MG63 (cell line): ENCODE measurements around the gene TSC22D3. TPM values are rescaled to one million over a fixed set of nuclear protein-coding genes. Genes with fewer than 3 reads are reported as not detected.

Experiments used
- DNase-seq: peaks from one replicate; pipeline ENCODE4 v3.0.0-alpha.2; 2020
- H3K27me3 ChIP-seq: fragments of 250-450 bp; sonication (Bioruptor Pico); 2 replicates; pipeline ENCODE4 v1.5.1; 2020; ENCODE audit warnings: mild to moderate bottlenecking, moderate library complexity
- H3K36me3 ChIP-seq: fragments of 250-450 bp; sonication (Bioruptor Pico); 2 replicates; pipeline ENCODE4 v1.5.1; 2020; ENCODE audit warnings: mild to moderate bottlenecking, moderate library complexity
- H3K4me3 ChIP-seq: fragments of 250-450 bp; sonication (Bioruptor Pico); 2 replicates; pipeline ENCODE4 v1.5.1; 2020; ENCODE audit warnings: mild to moderate bottlenecking, moderate library complexity
- H3K9me3 ChIP-seq: fragments of 250-450 bp; sonication (Bioruptor Pico); 2 replicates; pipeline ENCODE4 v1.5.1; 2020; ENCODE audit warnings: mild to moderate bottlenecking, moderate library complexity
- total RNA-seq: library from RNA; depleted of rRNA; stranded (reverse); fragments of >200 nt; shearing (Covaris generic); gene quantifications from 2 replicates; pipeline ENCODE4 v1.2.3, GENCODE V29; 2014; ENCODE audit warnings: low replicate concordance

Gene TSC22D3
- total RNA-seq, 1 experiment from 2014 or later: 17.0 TPM

DNA sequence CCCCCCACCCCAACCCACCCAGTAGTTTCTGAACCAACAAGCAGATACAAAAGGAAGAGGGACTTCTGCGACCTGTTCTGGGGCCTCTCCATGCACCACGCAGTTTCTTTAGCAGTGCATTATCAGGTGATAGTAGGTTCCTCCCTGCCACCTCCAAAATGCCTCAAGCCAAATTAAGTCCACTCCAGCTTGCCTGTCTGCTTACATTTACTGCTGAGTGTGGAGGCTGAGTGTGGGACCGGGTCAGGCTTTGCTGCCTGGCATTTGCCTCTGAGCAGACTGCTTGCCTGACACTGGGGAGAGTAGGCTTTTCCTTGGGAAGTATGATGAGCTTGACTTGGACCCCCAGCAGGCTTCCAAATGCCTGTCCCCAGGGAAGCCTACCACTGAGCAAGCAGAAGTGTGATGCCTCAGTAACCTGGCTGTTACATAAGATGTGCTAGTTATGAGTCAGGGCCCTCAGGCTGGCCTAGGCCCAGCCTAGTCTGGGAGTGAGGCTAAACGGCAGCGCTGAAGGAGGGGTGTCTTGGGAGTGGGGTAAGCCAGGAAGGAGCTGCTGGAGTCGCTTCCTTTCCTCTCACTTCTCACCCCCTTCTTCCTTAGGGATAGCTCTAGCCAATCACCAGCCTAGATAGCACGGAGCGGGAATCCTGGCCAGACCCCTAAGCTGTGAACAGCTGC, 9.0 kb downstream of the TSC22D3 start:
- H3K4me3 ChIP-seq: no peak overlapping the region
- H3K9me3 ChIP-seq: no peaks in the 10 kb centered on the region
- peak; percentile 12 for DNase-seq
- H3K27me3 ChIP-seq: no peaks in the 10 kb centered on the region
- H3K36me3 ChIP-seq: no peaks in the 10 kb centered on the region

- no peak for DNase-seq
- H3K9me3 ChIP-seq: no peaks in the 10 kb centered on the region
- no peak overlapping the region for H3K4me3 ChIP-seq
- H3K27me3 ChIP-seq: no peaks in the 10 kb centered on the region
- H3K36me3 ChIP-seq: no peaks in the 10 kb centered on the region
These were observed 10.6 kb downstream of the TSC22D3 start for GRCh38 chrX:107764845-107765608.

DNA sequence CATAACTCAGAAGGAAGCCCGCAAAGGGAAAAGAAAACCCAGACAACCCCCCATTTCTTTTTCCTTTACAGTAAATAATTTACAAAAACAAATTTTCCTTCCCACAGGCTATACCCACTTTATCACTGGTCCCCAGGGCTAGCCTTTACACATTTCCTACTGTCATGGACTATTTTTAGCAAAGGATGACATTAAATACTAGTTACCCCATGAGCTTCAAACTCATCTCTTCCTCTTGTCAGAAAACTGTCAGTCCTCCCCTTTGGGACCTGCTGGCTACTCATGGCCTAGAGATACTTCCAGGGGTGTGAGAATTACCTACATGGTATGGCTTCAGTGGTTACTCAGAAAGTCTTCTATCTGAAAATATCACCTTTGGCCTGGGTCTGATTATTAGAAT, 11.9 kb downstream of the TSC22D3 start:
- Histone ChIP-seq H3K9me3 (no peaks in the 10 kb centered on the region), H3K36me3 (no peaks in the 10 kb centered on the region), H3K4me3 (no peak overlapping the region), H3K27me3 (no peaks in the 10 kb centered on the region)
- no peak for DNase-seq

DNA sequence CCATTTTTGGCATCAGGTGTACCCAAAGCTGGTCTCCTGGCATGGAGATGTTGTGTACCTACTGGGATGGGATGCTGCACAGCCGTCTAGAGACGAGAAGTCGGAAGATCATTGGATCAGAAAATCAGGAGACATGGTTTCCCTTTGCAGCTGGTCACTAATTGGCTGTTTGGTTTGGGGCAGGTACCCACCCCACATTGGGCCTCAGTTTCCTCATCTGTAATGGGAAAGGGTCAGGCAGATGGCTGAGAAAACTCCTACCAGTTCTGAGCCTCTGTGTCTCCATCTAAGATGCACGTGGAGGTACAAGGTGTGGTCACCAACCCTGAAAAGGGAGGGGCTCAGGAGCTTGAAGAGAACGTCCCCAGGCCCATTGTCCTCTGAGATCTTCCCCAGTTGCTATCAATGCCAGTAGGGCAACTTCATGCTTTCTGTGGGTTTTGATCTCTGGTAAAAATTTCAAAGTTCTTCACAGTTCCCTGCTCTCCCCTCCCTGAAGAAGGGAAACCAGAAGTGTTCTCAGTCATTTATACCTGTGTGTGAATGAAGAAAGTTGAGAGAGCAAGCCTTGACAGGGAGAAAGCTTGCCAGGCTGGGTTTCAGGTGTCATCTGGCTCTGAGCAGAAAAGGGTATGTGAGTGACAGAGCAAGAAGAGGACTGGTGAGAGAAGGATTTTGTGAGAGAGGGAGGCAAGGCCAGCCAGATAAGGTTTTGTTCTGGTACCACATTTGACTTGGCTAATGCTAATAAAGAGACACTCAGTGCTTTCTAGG, 15.1 kb downstream of the TSC22D3 start:
- H3K4me3 ChIP-seq: no peak overlapping the region
- no peaks in the 10 kb centered on the region for H3K27me3 ChIP-seq
- H3K9me3 ChIP-seq: no peaks in the 10 kb centered on the region
- no peaks in the 10 kb centered on the region for H3K36me3 ChIP-seq
- no peak for DNase-seq

DNA sequence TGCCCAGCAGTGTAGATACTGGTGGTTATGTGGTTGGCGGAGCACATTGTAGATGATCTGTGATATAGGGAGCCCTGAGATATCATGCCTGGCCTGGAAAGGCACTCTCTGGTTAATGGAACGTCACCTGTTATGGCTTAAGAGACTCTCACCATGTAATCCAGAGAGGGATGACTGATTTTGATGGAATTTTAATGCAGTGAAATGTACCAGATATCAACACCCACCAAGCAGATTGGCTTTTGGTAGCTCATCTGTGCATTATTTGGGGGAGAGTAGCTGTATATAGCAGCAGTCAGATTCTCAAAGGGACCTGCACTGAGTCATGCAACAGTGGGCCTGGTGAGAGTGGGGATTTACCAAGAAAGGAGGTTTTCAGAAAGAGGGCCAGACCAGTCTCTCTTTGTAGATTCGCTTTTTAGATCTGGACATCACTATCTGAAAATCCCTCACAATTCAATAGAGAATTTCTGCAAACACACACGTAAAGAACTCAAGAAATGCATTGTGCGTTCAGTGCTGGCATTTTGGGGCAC, 17.3 kb downstream of the TSC22D3 start:
- DNase-seq: no peak
- H3K36me3 ChIP-seq: no peaks in the 10 kb centered on the region
- no peaks in the 10 kb centered on the region for H3K9me3 ChIP-seq
- H3K4me3 ChIP-seq: no peak overlapping the region
- no peaks in the 10 kb centered on the region for H3K27me3 ChIP-seq

- Histone ChIP-seq H3K4me3 (no peak overlapping the region), H3K9me3 (no peaks in the 10 kb centered on the region), H3K27me3 (no peaks in the 10 kb centered on the region), H3K36me3 (no peaks in the 10 kb centered on the region)
- DNase-seq: no peak
These were observed 19.9 kb downstream of the TSC22D3 start for GRCh38 chrX:107755721-107756120.

DNA sequence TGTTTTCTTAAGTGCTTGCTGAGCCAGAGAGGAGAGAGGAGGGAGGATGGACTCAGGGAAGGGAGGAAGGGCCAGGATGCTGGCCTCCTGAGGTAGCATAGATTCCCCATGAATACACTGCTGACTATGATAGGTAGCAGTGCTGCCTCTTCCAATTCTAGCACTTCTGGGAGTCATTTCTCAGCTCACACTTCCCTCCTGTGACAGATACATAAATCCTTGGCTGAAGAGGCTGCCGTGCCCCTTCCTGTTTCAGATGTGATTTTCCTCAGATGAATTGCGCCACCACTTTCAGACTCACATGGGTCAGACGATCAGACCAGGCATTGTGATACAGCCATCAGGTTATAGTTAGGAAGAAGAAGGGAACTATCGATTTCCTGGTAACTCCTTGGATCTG, 22.4 kb downstream of the TSC22D3 start:
- no peaks in the 10 kb centered on the region for H3K9me3 ChIP-seq
- no peak overlapping the region for H3K4me3 ChIP-seq
- H3K36me3 ChIP-seq: no peaks in the 10 kb centered on the region
- DNase-seq: no peak
- H3K27me3 ChIP-seq: no peaks in the 10 kb centered on the region

- Histone ChIP-seq H3K9me3 (no peaks in the 10 kb centered on the region), H3K27me3 (no peaks in the 10 kb centered on the region), H3K4me3 (no peak overlapping the region), H3K36me3 (no peaks in the 10 kb centered on the region)
- no peak for DNase-seq
These were observed 22.9 kb downstream of the TSC22D3 start for GRCh38 chrX:107752714-107753113.

DNA sequence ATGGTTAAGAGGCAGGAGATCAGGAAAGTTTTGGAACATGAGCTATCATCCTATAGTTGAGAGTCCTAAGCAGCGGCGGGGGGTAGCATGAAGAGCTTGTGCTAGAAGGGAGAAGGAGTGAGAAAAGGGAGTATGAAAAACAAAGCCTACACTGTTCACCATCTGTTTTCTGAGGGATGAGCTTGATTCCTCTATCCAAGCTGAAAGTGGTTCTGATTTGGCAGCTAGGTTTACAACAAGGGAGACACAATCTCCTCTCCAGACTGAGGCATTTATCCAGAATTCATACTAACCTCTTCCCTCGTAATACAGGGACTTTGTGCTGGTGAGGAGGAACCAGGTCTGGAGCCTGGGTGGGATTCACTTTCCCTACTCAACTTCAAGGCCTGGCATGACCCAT, 23.5 kb downstream of the TSC22D3 start:
- no peaks in the 10 kb centered on the region for H3K9me3 ChIP-seq
- no peak for DNase-seq
- no peak overlapping the region for H3K4me3 ChIP-seq
- H3K36me3 ChIP-seq: no peaks in the 10 kb centered on the region
- H3K27me3 ChIP-seq: no peaks in the 10 kb centered on the region

- DNase-seq: no peak
- Histone ChIP-seq H3K27me3 (no peaks in the 10 kb centered on the region), H3K9me3 (no peaks in the 10 kb centered on the region)
These were observed 24.6 kb downstream of the TSC22D3 start for GRCh38 chrX:107750861-107751445.

GRCh38 chrX:107750263-107750662, 25.3 kb downstream of the TSC22D3 start:
- no peak for DNase-seq
- Histone ChIP-seq H3K36me3 (no peaks in the 10 kb centered on the region), H3K4me3 (no peak overlapping the region), H3K9me3 (no peaks in the 10 kb centered on the region), H3K27me3 (no peaks in the 10 kb centered on the region)

More at GRCh38 chrX:107750861-107751445, 24.6 kb downstream of the TSC22D3 start:
- no peaks in the 10 kb centered on the region for H3K36me3 ChIP-seq
- H3K4me3 ChIP-seq: no peak overlapping the region

DNA sequence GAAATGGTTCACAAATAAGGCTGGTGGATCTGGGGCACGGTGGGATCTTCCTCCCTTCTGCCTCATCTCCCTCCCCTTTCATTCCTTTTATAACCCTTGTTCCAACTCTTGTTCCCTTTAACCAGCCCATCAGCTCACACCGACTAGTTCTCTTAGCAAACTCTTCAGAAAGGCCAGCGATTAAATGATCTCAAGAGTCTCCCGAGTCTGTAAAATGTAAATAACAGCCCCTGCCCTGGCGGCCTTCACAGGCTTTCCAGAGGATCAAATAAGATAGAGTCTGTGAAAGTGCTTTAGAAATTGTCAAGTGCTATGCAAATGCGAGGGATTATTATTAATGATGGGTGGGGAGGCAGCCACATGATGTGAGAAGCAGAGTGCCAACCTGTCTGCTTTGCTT, 27.1 kb downstream of the TSC22D3 start:
- no peak for DNase-seq
- no peak overlapping the region for H3K4me3 ChIP-seq
- no peaks in the 10 kb centered on the region for H3K27me3 ChIP-seq
- H3K36me3 ChIP-seq: no peaks in the 10 kb centered on the region
- H3K9me3 ChIP-seq: no peaks in the 10 kb centered on the region

DNA sequence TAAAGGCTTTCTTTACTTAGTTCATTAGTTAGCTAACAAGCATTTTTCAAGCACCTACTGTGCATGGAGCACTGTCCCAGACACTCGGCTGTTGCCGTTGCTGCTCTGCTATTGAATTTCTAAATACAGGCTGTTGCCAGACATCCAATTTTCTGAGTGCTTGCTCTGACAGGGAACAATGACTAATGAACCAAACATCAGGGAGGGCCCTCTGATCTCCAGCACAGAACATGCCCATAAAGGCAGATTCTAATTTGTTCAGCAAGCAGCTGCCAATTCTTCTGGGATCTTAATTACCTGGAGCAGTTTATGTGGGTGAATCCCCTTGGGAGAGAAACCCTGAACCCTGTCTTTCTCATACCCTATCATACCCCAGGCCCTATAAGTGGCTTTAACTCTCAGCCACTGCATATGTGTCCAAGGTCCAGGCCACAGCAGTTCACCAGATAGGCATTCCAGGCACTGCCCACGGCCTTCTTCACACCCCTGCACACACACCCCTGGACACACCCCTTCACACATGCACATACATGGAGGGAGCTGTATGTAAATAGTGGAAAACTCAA, 27.9 kb downstream of the TSC22D3 start:
- no peaks in the 10 kb centered on the region for H3K36me3 ChIP-seq
- H3K9me3 ChIP-seq: no peaks in the 10 kb centered on the region
- H3K4me3 ChIP-seq: no peak overlapping the region
- DNase-seq: peak; percentile 37
- H3K27me3 ChIP-seq: no peaks in the 10 kb centered on the region

DNA sequence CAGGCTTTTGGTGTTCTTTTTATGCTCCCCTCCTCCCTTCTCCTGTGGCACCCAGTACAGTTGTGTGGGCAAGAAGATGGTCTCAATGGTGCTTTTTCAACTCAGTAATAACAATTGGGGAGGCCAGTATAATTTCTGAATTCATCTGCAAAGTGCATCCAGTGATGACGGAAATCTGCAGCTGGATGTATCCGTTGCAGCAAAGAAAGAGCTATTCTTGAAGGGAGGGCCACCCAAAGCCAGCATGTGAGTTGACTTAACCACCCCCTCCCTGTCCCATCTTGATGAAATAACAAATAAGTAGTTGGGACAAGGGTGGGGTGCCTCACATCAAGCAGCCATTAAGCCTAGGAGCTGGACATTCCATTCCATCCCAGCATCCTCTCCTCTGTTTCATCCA, 30.7 kb downstream of the TSC22D3 start:
- Histone ChIP-seq H3K9me3 (no peaks in the 10 kb centered on the region), H3K27me3 (no peaks in the 10 kb centered on the region), H3K4me3 (no peak overlapping the region), H3K36me3 (no peaks in the 10 kb centered on the region)
- no peak for DNase-seq

GRCh38 chrX:107743995-107744394, 31.6 kb downstream of the TSC22D3 start:
- H3K4me3 ChIP-seq: no peak overlapping the region
- no peaks in the 10 kb centered on the region for H3K27me3 ChIP-seq
- no peaks in the 10 kb centered on the region for H3K36me3 ChIP-seq
- no peak for DNase-seq
- no peaks in the 10 kb centered on the region for H3K9me3 ChIP-seq

- Histone ChIP-seq H3K4me3 (no peak overlapping the region), H3K27me3 (no peaks in the 10 kb centered on the region), H3K9me3 (no peaks in the 10 kb centered on the region), H3K36me3 (no peaks in the 10 kb centered on the region)
- no peak for DNase-seq
These were observed 32.8 kb downstream of the TSC22D3 start for GRCh38 chrX:107742700-107743191.
